Psoas muscle (tissue), 8 donors: ENCODE results near the gene VPS50. TPM values are rescaled to one million over a fixed set of nuclear protein-coding genes. Genes with fewer than 3 reads are reported as not detected.

Source experiments
- ATAC-seq, 4 donors: fragments of 200-7000 bp; cut with Tn5 transposase; one replicate each; pipeline ENCODE4 v1.9.1; 2020; ENCODE audit warnings: moderate library complexity in 3 of 4, mild to moderate bottlenecking in 2 of 4
- DNase-seq, 2 donors: peaks; one replicate each; pipeline ENCODE4 v3.0.0-alpha.2; 2020
- H3K27ac ChIP-seq: fragments of 200-600 bp; one replicate; pipeline ENCODE4 v1.8.0; 2022
- H3K27me3 ChIP-seq, 3 donors: fragments of 200-600 bp in 1 of 3; one replicate each; pipeline versions ENCODE4 v1.6.1 to v1.8.0; 2013 to 2022; ENCODE audit warnings: low read length in 2 of 3, mild to moderate bottlenecking in 2 of 3, moderate library complexity in 1 of 3; ENCODE audit not compliant: insufficient read depth in 3 of 3
- H3K36me3 ChIP-seq, 2 donors: fragments of 200-600 bp in 1 of 2; one replicate each; pipeline versions ENCODE4 v1.6.1 to v1.8.0; 2013 to 2022; ENCODE audit warnings: low read depth in 1 of 2, mild to moderate bottlenecking in 1 of 2, moderate library complexity in 1 of 2; ENCODE audit not compliant: insufficient read depth in 1 of 2
- H3K4me1 ChIP-seq: fragments of 200-600 bp; one replicate; pipeline ENCODE4 v1.8.0; 2022
- H3K4me3 ChIP-seq: fragments of 200-600 bp; one replicate; pipeline ENCODE4 v1.8.0; 2022; ENCODE audit warnings: mild to moderate bottlenecking
- H3K9me3 ChIP-seq: fragments of 200-600 bp; one replicate; pipeline ENCODE4 v1.8.0; 2022
- CTCF ChIP-seq: fragments of 200-600 bp; IDR thresholded peaks from one replicate; pipeline ENCODE4 v1.8.0; 2022; ENCODE audit warnings: antibody characterized with exemption
- whole genome bisulfite sequencing, 3 donors: extraction: QIAGEN DNeasy Blood & Tissue Kit; methylation state at CpG; one replicate each; pipeline versions ENCODE4 v1.1.6 to v1.1.7; 2013; 5-methylcytosine and 5-hydroxymethylcytosine counted together
- intact Hi-C, 2 donors: fragments of 100-400 bp; cut with DNase I; formaldehyde crosslinking; loops; one replicate each; pipeline versions ENCODE4 v1.11.0 to v1.14.2; 2022
- polyA plus RNA-seq, 3 donors: library from polyadenylated mRNA; stranded (reverse); fragments of 200-250 nt; gene quantifications; one replicate each; pipeline ENCODE4 v1.2.3, GENCODE V29; 2013
- total RNA-seq, 4 donors: library from RNA; stranded (reverse); fragmentation: NEBNext Ultra II Directional in 2 of 4; extraction: Animal tissue kit (Norgen Biotek cat#: 25700) in 2 of 4; gene quantifications; one replicate each; pipeline versions ENCODE4 v1.2.1 to v1.2.4, GENCODE V29; 2021 to 2023
- donor health status: healthy with polysubstance abuse.
- donor health status: DM: no; HTN: no; CAD: no; lungs with moderate emphysema.
- donor health status: Bipolar disorder and iron deficiency.
- donor health status: healthy.
- donor health status: DM: yes; HTN: yes; CAD: no.
- donor health status: DM: no; HTN: no; CAD: no.
- donor health status: DM: no; HTN: no; CAD: no.
- donor health status: DM: yes; HTN: yes; CAD: no.

The VPS50 gene
- total and polyA plus RNA-seq, 7 donors, result 6.2 to 22.4 (median 17.6) TPM

- ATAC-seq, result no peak
- intact Hi-C loops, result no loop called here
- DNase-seq, result no peak
- no peak overlapping the region for H3K4me3 ChIP-seq
- H3K36me3 ChIP-seq, result no peaks in the 10 kb centered on the region
- no peaks in the 10 kb centered on the region for H3K4me1 ChIP-seq
- no peaks in the 10 kb centered on the region for H3K27me3 ChIP-seq
- H3K9me3 ChIP-seq, result no peaks in the 10 kb centered on the region
- TF ChIP-seq CTCF, result no peak
- H3K27ac ChIP-seq, result no peak overlapping the region
Observed at GRCh38 chr7:93373537-93373936, 141.4 kb downstream of the VPS50 start.

GRCh38 chr7:93374345-93374940 lies 142.3 kb downstream of the VPS50 start:
- DNase-seq (no peak), ATAC-seq (no peak)
- no peaks in the 10 kb centered on the region for H3K9me3 ChIP-seq
- H3K36me3 ChIP-seq, result no peaks in the 10 kb centered on the region
- no peak overlapping the region for H3K4me3 ChIP-seq
- intact Hi-C loops, result no loop called here
- no peaks in the 10 kb centered on the region for H3K4me1 ChIP-seq
- TF ChIP-seq CTCF, result peak; percentile 48
- no peak overlapping the region for H3K27ac ChIP-seq
- 32 to 43% (median 36%) methylated on average over 5 of the region's 5 CpGs for WGBS, 3 donors
- no peaks in the 10 kb centered on the region for H3K27me3 ChIP-seq

- Histone ChIP-seq H3K27ac (no peak overlapping the region), H3K4me3 (no peak overlapping the region), H3K9me3 (no peaks in the 10 kb centered on the region), H3K36me3 (no peaks in the 10 kb centered on the region), H3K27me3 (no peaks in the 10 kb centered on the region), H3K4me1 (no peaks in the 10 kb centered on the region)
- intact Hi-C loops, result no loop called here
- DNase-seq (no peak), ATAC-seq (no peak)
- TF ChIP-seq CTCF, result no peak
Observed at GRCh38 chr7:93375603-93376002, 143.4 kb downstream of the VPS50 start.

GRCh38 chr7:93378131-93378760 lies 146.1 kb downstream of the VPS50 start:
- no peaks in the 10 kb centered on the region for H3K36me3 ChIP-seq
- H3K9me3 ChIP-seq, result no peaks in the 10 kb centered on the region
- no peak for TF ChIP-seq CTCF
- intact Hi-C loops, result no loop called here
- no peaks in the 10 kb centered on the region for H3K27me3 ChIP-seq
- no peaks in the 10 kb centered on the region for H3K4me1 ChIP-seq
- H3K27ac ChIP-seq, result no peak overlapping the region
- no peak for ATAC-seq
- WGBS, 3 donors, result 31 to 41% (median 35%) methylated on average over 6 of the region's 6 CpGs
- no peak for DNase-seq
- H3K4me3 ChIP-seq, result no peak overlapping the region

GRCh38 chr7:93382362-93382761 lies 150.2 kb downstream of the VPS50 start:
- no peak for TF ChIP-seq CTCF
- H3K27ac ChIP-seq, result no peak overlapping the region
- no peak for ATAC-seq
- no peak for DNase-seq
- intact Hi-C loops, result no loop called here
- no peaks in the 10 kb centered on the region for H3K36me3 ChIP-seq
- H3K27me3 ChIP-seq, result no peaks in the 10 kb centered on the region
- no peaks in the 10 kb centered on the region for H3K4me1 ChIP-seq
- H3K9me3 ChIP-seq, result no peaks in the 10 kb centered on the region
- no peak overlapping the region for H3K4me3 ChIP-seq
- 35 to 44% (median 38%) methylated on average over 3 of the region's 3 CpGs for WGBS, 3 donors
